ENCODE results near the gene P4HTM.
A peak's percentile ranks its signal among the peaks of the same experiment; 100 is the strongest.

The P4HTM gene, protein sequence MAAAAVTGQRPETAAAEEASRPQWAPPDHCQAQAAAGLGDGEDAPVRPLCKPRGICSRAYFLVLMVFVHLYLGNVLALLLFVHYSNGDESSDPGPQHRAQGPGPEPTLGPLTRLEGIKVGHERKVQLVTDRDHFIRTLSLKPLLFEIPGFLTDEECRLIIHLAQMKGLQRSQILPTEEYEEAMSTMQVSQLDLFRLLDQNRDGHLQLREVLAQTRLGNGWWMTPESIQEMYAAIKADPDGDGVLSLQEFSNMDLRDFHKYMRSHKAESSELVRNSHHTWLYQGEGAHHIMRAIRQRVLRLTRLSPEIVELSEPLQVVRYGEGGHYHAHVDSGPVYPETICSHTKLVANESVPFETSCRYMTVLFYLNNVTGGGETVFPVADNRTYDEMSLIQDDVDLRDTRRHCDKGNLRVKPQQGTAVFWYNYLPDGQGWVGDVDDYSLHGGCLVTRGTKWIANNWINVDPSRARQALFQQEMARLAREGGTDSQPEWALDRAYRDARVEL

DNA sequence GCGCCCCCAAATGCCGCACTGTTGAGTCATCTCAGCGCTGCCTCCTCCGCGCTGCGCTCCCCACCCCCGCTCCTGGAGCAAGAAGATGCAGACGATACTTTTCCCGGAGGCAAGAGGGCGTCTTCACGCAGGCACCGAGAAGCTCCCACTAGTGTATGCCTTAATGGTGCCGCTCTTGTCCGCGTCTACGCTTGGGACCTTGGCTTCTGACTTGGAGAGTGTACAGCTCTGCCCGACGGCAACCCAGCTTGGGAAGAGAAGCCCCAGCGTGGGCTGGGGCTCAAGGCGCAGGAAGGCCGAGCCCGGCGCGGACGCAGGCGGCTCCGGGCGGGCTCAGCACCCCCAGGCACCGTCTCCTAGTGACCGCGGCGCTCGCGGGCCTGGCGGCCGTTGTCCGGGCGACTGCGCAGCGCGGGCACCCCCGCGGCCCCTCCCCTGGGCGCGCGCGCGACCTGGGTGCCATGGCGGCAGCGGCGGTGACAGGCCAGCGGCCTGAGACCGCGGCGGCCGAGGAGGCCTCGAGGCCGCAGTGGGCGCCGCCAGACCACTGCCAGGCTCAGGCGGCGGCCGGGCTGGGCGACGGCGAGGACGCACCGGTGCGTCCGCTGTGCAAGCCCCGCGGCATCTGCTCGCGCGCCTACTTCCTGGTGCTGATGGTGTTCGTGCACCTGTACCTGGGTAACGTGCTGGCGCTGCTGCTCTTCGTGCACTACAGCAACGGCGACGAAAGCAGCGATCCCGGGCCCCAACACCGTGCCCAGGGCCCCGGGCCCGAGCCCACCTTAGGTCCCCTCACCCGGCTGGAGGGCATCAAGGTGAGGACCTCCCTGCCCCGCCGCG is at the start of gene P4HTM:
P4HTM (plus strand) TSS at position 446 of the 840 bp plus-strand sequence; CDS start at position 462, 16 bp downstream.
- Histone ChIP-seq H3K27ac (peak within 1 kb of the TSS; percentile 71), H3K9ac (peak within 1 kb of the TSS; percentile 71; the same call in 1 of the 2 replicates), H3K4me2 (peak within 1 kb of the TSS; percentile 82), H3K27me3 (ENCODE audit: insufficient read depth, low read depth) (no peaks in the 10 kb centered on the region), H3K4me3 (IDR thresholded peaks at IDR 0.05; ENCODE audit: insufficient read depth, low read depth, low read length) (peak within 1 kb of the TSS; percentile 43), H3K36me3 (ENCODE audit: insufficient read depth) (no peaks in the 10 kb centered on the region), H2AFZ (ENCODE audit: low read depth) (peak within 1 kb of the TSS; percentile 73), H4K20me1 (ENCODE audit: insufficient read depth) (no peaks in the 10 kb centered on the region), H3K79me2 (ENCODE audit: insufficient read depth, low read depth) (peaks cover 11% of the 10 kb centered on the region; the same call in 1 of the 2 replicates), H3K4me1 (ENCODE audit: low read depth, poor library complexity, severe bottlenecking) (peaks cover 16% of the 10 kb centered on the region)
- TF ChIP-seq, protein P1, sequence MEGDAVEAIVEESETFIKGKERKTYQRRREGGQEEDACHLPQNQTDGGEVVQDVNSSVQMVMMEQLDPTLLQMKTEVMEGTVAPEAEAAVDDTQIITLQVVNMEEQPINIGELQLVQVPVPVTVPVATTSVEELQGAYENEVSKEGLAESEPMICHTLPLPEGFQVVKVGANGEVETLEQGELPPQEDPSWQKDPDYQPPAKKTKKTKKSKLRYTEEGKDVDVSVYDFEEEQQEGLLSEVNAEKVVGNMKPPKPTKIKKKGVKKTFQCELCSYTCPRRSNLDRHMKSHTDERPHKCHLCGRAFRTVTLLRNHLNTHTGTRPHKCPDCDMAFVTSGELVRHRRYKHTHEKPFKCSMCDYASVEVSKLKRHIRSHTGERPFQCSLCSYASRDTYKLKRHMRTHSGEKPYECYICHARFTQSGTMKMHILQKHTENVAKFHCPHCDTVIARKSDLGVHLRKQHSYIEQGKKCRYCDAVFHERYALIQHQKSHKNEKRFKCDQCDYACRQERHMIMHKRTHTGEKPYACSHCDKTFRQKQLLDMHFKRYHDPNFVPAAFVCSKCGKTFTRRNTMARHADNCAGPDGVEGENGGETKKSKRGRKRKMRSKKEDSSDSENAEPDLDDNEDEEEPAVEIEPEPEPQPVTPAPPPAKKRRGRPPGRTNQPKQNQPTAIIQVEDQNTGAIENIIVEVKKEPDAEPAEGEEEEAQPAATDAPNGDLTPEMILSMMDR (conservative IDR thresholded peaks at IDR 0.05; ENCODE audit: low read depth, low read length) = 0 out of 2 replicates have a peak, but pooled peaks have one; percentile 12

DNA sequence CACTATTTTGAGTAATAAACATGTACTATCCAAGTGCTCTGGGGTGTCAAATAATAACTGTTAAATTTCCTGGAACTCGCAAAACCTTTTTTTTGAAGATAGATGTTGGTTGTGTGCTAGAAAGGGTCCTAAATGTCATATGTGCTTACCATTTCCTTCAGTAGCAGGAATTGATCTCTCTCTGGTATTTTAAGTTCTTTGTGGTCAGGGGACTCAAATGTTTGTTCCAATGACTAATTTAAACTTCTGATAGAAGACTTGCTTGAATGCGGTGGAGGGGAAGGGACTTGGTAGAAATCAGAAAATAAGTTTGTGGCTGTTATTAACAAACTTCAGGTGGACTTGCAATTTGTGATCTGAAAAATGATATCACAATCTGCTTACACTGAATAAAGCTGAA is 44.6 kb upstream of the P4HTM start:
- TF ChIP-seq, protein P1 (conservative IDR thresholded peaks at IDR 0.05; ENCODE audit: low read depth, low read length) = no peak
- Histone ChIP-seq H3K27me3 (ENCODE audit: insufficient read depth, low read depth) (no peaks in the 10 kb centered on the region), H3K79me2 (ENCODE audit: insufficient read depth, low read depth) (peaks cover 7% of the 10 kb centered on the region; the same call in 1 of the 2 replicates), H2AFZ (ENCODE audit: low read depth) (no peak overlapping the region), H4K20me1 (ENCODE audit: insufficient read depth) (no peaks in the 10 kb centered on the region), H3K36me3 (ENCODE audit: insufficient read depth) (no peaks in the 10 kb centered on the region), H3K4me1 (ENCODE audit: low read depth, poor library complexity, severe bottlenecking) (peaks cover 44% of the 10 kb centered on the region), H3K9ac (peak overlapping the region; percentile 17; the same call in 1 of the 2 replicates), H3K4me3 (IDR thresholded peaks at IDR 0.05; ENCODE audit: insufficient read depth, low read depth, low read length) (no peak overlapping the region), H3K4me2 (peak overlapping the region; percentile 49), H3K27ac (peak overlapping the region; percentile 73)

DNA sequence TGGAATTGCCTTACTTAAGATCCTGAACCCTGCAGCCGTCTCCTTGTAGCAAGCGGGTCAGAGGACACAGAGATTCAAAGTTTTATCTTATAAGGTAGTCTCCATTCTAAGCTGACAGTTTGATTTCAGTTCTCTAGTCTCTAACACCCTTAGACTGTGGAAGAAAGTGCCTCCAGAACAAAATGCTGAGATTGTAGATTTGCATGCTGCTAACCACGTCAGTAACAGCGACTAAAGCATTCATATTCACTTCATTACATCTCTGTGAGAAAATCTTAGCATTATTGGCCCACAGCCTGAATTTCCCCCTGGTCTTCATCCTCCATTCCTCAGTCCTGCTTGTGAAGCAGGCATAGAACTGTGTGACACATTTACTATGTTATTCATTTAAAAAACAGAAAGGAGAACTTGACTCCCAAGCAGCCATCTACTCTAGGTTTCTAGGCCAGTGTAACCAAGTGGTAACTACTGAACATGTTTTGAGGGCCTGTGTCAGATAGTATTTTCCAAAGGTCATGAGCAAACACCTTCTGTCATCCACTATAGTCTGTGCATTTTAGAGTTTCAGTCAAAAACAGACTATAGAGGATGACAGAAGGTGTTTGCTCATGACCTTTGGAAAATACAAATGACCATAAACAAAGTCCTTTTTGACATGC is 44.0 kb upstream of the P4HTM start:
- Histone ChIP-seq H3K4me2 (peak overlapping the region; percentile 49), H3K9ac (peak overlapping the region; percentile 17; the same call in 1 of the 2 replicates), H3K27me3 (ENCODE audit: insufficient read depth, low read depth) (no peaks in the 10 kb centered on the region), H4K20me1 (ENCODE audit: insufficient read depth) (no peaks in the 10 kb centered on the region), H2AFZ (ENCODE audit: low read depth) (no peak overlapping the region), H3K4me1 (ENCODE audit: low read depth, poor library complexity, severe bottlenecking) (peaks cover 44% of the 10 kb centered on the region), H3K27ac (peak overlapping the region; percentile 73), H3K4me3 (IDR thresholded peaks at IDR 0.05; ENCODE audit: insufficient read depth, low read depth, low read length) (no peak overlapping the region), H3K79me2 (ENCODE audit: insufficient read depth, low read depth) (peaks cover 9% of the 10 kb centered on the region; the same call in 1 of the 2 replicates), H3K36me3 (ENCODE audit: insufficient read depth) (no peaks in the 10 kb centered on the region)
- TF ChIP-seq, protein P1 (conservative IDR thresholded peaks at IDR 0.05; ENCODE audit: low read depth, low read length) = no peak

DNA sequence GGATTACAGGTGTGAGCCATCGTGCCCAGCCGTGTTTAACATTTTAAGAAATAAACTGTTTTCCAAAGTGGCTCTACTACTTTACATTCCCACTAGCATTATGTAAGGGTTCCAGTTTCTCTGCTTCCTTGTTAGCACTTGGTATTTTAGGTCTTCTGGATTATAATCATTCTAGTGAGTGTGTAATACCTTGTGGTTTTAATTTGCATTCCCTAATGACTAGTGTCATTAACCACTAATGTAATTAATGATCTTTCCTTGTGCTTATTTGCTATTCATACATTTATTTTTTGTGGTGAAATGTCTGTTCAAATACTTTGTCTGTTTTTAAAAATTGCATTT is 40.7 kb upstream of the P4HTM start:
- Histone ChIP-seq H3K9ac (no peak overlapping the region), H3K27ac (no peak overlapping the region), H3K4me3 (IDR thresholded peaks at IDR 0.05; ENCODE audit: insufficient read depth, low read depth, low read length) (no peak overlapping the region), H3K4me1 (ENCODE audit: low read depth, poor library complexity, severe bottlenecking) (peaks cover 29% of the 10 kb centered on the region), H3K27me3 (ENCODE audit: insufficient read depth, low read depth) (no peaks in the 10 kb centered on the region), H3K36me3 (ENCODE audit: insufficient read depth) (no peaks in the 10 kb centered on the region), H3K79me2 (ENCODE audit: insufficient read depth, low read depth) (peaks cover 9% of the 10 kb centered on the region; the same call in 1 of the 2 replicates), H3K4me2 (no peak overlapping the region), H4K20me1 (ENCODE audit: insufficient read depth) (no peaks in the 10 kb centered on the region), H2AFZ (ENCODE audit: low read depth) (no peak overlapping the region)
- TF ChIP-seq, protein P1 (conservative IDR thresholded peaks at IDR 0.05; ENCODE audit: low read depth, low read length) = no peak
